ENCODE measurements around the gene UBE2QL1.
"Not testable (repeated sequence)": the region's sequence is repeated elsewhere in the genome, so short reads cannot be mapped to it uniquely, and the experiment has no call there.

UBE2QL1 gene

DNA sequence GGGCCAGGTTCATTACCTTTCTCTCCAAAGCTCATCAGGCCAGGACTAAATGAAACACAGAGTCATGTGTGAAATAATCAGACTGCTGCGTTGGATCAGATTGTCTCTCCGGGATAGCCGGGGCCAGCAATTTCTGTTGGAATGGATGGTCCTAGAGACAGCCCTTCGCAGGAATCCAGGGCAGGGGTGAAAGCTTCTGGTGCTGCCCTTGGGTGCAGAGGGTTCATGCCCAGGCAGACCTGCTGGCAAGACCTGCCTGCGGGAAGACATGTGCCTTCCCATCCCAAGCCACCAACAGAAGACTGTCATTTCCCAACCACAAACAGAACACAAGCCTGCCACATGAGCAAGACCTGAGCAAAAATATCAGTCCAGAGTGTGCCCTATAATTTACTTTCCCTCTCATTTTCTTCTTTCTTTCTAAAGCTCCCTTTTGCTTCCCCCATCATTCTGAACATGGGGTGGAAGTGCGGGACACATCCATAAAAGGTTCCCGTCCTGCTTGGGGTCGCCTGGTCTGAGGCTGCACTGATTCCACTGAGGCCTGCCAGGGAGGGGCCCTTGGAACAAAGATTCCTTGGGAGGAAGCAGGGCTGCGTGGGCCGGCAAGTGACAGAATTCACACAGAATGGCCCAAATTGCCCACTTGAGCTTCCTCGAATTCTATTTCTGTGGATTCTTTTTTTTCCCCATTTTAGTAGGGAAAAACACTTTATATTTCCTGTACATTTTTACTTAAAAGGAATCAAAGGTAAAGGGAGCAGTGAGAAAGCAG, 57.3 kb downstream of the UBE2QL1 start:
- H3K4me3 ChIP-seq (ENCODE audit: low read length), result no peak overlapping the region
- TF ChIP-seq CTCF (IDR thresholded peaks at IDR 0.05; ENCODE audit: insufficient read depth, low read depth, low read length, missing control alignments), result no peak
- DNase-seq (ENCODE audit: low read depth), result no peak

DNA sequence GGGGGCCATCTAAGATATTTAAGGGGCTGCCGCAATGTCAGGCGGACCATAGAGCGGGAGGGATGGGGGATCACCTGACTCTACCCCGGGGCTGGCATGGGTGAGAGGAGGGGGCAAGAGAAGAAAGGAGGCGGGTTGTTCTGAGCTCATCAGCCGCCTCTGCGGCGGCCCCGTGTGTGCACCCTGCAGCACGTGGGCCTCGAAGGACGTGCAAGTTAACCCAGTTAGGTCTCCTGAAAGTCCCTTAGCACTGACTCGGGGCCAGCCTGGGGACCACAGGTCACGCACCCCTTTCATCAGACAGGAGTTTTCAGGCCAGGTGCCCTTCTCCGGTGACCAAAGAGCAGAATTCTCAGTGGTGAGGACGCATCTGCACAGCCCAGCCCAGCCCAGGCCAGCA, 58.0 kb downstream of the UBE2QL1 start:
- no peak overlapping the region for H3K4me3 ChIP-seq (ENCODE audit: low read length)
- no peak for DNase-seq (ENCODE audit: low read depth)
- no peak for TF ChIP-seq CTCF (IDR thresholded peaks at IDR 0.05; ENCODE audit: insufficient read depth, low read depth, low read length, missing control alignments)

DNA sequence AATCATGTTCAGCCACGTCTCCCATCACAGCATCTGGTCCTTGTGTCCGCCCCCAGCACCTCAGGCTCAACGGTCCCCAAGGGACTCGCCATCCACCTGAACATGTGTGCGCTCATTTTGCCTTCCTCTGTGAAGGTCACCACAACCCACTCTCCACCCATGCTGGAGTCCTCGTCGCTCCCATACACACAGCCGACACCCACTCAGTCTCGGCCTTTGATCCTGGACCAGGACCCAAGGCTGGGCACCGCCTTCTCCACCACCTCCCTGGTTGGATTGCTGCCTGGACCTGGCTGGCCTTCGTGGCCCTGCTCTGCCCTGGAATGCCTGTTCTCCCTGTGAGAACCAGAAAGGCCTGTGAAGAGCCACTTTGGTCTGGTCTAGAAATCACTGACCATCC, 60.3 kb downstream of the UBE2QL1 start:
- H3K4me3 ChIP-seq (ENCODE audit: low read length), result no peak overlapping the region
- TF ChIP-seq CTCF (IDR thresholded peaks at IDR 0.05; ENCODE audit: insufficient read depth, low read depth, low read length, missing control alignments), result no peak
- no peak for DNase-seq (ENCODE audit: low read depth)

DNA sequence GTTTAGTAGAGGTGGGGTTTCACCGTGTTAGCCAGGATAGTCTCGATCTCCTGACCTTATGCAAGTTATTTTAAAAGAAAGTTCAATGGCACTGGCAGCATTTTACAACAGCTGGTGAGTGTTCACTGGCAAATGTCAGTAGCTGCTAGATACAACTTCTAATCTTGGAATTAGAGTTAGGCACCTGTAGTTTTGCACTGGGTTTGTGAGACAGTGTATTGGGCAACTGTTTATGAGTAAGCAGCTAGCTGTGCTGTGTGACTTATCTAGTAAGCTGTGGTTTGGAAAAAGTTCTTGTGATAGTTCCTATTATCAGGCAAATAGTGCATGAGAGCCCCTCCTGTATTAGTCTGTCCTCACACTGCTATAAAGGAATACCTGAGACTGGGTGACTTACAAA, 61.5 kb downstream of the UBE2QL1 start:
- peak; percentile 22 for DNase-seq (ENCODE audit: low read depth)
- no peak for TF ChIP-seq CTCF (IDR thresholded peaks at IDR 0.05; ENCODE audit: insufficient read depth, low read depth, low read length, missing control alignments)
- no peak overlapping the region for H3K4me3 ChIP-seq (ENCODE audit: low read length)

DNA sequence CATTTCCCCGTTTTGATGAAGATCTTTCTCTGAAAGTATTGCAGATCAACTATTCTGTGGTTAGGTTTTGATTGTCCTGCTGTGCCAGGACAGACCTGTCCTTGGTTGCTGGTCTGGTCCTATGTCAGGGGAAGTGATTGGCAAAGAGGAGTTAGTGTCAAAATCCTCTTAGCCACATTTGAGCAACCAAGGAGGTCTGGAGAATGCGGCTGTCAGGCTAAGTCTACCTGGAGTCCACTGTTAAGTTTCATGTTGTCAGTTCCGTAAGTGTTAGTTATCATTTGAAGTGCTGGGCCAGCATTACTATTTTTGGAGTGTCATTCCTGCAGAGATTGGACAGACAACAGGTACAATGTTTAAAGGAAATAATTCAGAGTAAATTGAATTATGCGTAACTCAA, 62.3 kb downstream of the UBE2QL1 start:
- no peak for TF ChIP-seq CTCF (IDR thresholded peaks at IDR 0.05; ENCODE audit: insufficient read depth, low read depth, low read length, missing control alignments)
- no peak for DNase-seq (ENCODE audit: low read depth)

DNA sequence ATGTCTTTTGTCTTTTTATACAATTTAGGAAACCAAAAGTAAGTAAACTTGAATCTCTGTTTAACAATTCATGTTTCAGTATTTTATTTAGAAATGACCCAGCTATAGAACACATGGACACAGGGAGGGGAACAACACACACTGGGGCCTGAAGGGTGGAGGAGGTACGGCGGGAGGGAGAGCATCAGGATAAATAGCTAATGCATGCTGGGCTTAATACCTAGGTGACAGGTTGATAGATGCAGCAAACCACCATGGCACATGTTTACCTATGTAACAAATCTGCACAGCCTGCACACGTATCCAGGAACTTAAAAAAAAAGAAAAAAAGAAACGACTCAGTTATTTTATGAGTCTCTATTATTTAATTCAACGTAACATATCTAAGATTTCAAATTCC, 67.2 kb downstream of the UBE2QL1 start:
- not testable (repeated sequence) for H3K4me3 ChIP-seq (ENCODE audit: low read length); DNase-seq (ENCODE audit: low read depth)

More for the DNA sequence above, 62.3 kb downstream of the UBE2QL1 start:
- H3K4me3 ChIP-seq (ENCODE audit: low read length), result no peak overlapping the region

GRCh38 chr5:6516823-6517222, 68.2 kb downstream of the UBE2QL1 start:
- DNase-seq (ENCODE audit: low read depth), result no peak
- H3K4me3 ChIP-seq (ENCODE audit: low read length), result no peak overlapping the region
- TF ChIP-seq CTCF (IDR thresholded peaks at IDR 0.05; ENCODE audit: insufficient read depth, low read depth, low read length, missing control alignments), result no peak
